SH-SY5Y (cell line): Measurements from ENCODE around the gene FNDC8.

Experiments used
- GATA2 ChIP-seq: IDR thresholded peaks from 2 replicates; pipeline ENCODE4 v1.6.1; 2011; ENCODE audit warnings: mild to moderate bottlenecking, low read depth, low read length
- GATA3 ChIP-seq: IDR thresholded peaks from 2 replicates; pipeline ENCODE4 v1.6.1; 2011; ENCODE audit warnings: low read depth, mild to moderate bottlenecking, low read length, moderate library complexity

GRCh38 chr17:35159940-35160339, 38.5 kb downstream of the FNDC8 start:
- TF ChIP-seq GATA3 (no peak), GATA2 (no peak)
